ENCODE measurements around the gene GPC6.

Gene GPC6

GRCh38 chr13:93945621-93946020 is 719.0 kb downstream of the GPC6 start:
- no peaks in the 10 kb centered on the region for H3F3A ChIP-seq (ENCODE audit: low read depth)
- no peaks in the 10 kb centered on the region for H3K36me3 ChIP-seq (ENCODE audit: insufficient read depth, low read length)
- H3K4me3 ChIP-seq (ENCODE audit: low read length, poor library complexity, severe bottlenecking), result no peak overlapping the region
- no peaks in the 10 kb centered on the region for H4K20me1 ChIP-seq (ENCODE audit: insufficient read depth, low read length, poor library complexity, severe bottlenecking)
- no peaks in the 10 kb centered on the region for H3K4me1 ChIP-seq (ENCODE audit: insufficient read depth, low read length, poor library complexity, severe bottlenecking)
- no peak overlapping the region for H3K4me2 ChIP-seq (ENCODE audit: low read depth, low read length, poor library complexity, severe bottlenecking)
- no peaks in the 10 kb centered on the region for H3K9me2 ChIP-seq (replicated peaks; ENCODE audit: low read depth, low read length)
- H3K27me3 ChIP-seq (ENCODE audit: insufficient read depth, low read length, poor library complexity, severe bottlenecking), result no peaks in the 10 kb centered on the region
- H3K79me2 ChIP-seq (ENCODE audit: insufficient read depth, low read length), result no peaks in the 10 kb centered on the region
- no peak overlapping the region for H3K9ac ChIP-seq (ENCODE audit: low read depth, low read length, poor library complexity, severe bottlenecking)
- H3K9me3 ChIP-seq (ENCODE audit: insufficient read depth, low read depth, low read length), result no peaks in the 10 kb centered on the region
- H2AFZ ChIP-seq (ENCODE audit: low read length), result no peak overlapping the region
- no peak for TF ChIP-seq EZH2phosphoT487 (IDR thresholded peaks at IDR 0.05; ENCODE audit: borderline replicate concordance)
- TF ChIP-seq, protein P1, sequence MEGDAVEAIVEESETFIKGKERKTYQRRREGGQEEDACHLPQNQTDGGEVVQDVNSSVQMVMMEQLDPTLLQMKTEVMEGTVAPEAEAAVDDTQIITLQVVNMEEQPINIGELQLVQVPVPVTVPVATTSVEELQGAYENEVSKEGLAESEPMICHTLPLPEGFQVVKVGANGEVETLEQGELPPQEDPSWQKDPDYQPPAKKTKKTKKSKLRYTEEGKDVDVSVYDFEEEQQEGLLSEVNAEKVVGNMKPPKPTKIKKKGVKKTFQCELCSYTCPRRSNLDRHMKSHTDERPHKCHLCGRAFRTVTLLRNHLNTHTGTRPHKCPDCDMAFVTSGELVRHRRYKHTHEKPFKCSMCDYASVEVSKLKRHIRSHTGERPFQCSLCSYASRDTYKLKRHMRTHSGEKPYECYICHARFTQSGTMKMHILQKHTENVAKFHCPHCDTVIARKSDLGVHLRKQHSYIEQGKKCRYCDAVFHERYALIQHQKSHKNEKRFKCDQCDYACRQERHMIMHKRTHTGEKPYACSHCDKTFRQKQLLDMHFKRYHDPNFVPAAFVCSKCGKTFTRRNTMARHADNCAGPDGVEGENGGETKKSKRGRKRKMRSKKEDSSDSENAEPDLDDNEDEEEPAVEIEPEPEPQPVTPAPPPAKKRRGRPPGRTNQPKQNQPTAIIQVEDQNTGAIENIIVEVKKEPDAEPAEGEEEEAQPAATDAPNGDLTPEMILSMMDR (conservative IDR thresholded peaks at IDR 0.05; ENCODE audit: low read length), result no peak

DNA sequence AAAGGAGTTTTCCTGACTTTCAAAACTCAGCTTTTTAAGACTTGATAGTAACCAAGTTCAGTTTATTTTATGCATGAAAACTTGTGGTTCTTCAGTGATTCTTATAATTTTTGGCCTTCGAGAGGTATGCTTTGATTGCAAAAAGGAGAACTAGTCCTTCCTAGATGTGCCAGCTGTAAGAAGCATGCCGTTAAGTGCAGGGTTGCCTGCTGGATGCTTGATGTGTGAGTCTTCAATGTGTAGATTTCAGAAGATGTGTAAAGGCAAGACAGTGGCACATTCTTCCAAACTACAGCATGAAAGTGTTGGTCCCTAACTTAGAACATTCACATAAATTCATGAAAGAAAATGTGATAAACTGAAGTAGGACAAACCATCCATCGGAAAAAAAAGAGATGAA is 720.4 kb downstream of the GPC6 start:
- Histone ChIP-seq H3K79me2 (ENCODE audit: insufficient read depth, low read length) (no peaks in the 10 kb centered on the region), H3K27me3 (ENCODE audit: insufficient read depth, low read length, poor library complexity, severe bottlenecking) (no peaks in the 10 kb centered on the region), H4K20me1 (ENCODE audit: insufficient read depth, low read length, poor library complexity, severe bottlenecking) (no peaks in the 10 kb centered on the region), H3F3A (ENCODE audit: low read depth) (no peaks in the 10 kb centered on the region), H3K9me2 (replicated peaks; ENCODE audit: low read depth, low read length) (no peaks in the 10 kb centered on the region), H3K9me3 (ENCODE audit: insufficient read depth, low read depth, low read length) (no peaks in the 10 kb centered on the region), H3K4me3 (ENCODE audit: low read length, poor library complexity, severe bottlenecking) (no peak overlapping the region), H3K9ac (ENCODE audit: low read depth, low read length, poor library complexity, severe bottlenecking) (no peak overlapping the region), H3K36me3 (ENCODE audit: insufficient read depth, low read length) (no peaks in the 10 kb centered on the region), H3K4me2 (ENCODE audit: low read depth, low read length, poor library complexity, severe bottlenecking) (no peak overlapping the region), H2AFZ (ENCODE audit: low read length) (no peak overlapping the region), H3K4me1 (ENCODE audit: insufficient read depth, low read length, poor library complexity, severe bottlenecking) (no peaks in the 10 kb centered on the region)
- no peak for TF ChIP-seq EZH2phosphoT487 (IDR thresholded peaks at IDR 0.05; ENCODE audit: borderline replicate concordance)
- TF ChIP-seq, protein P1 (conservative IDR thresholded peaks at IDR 0.05; ENCODE audit: low read length), result no peak

DNA sequence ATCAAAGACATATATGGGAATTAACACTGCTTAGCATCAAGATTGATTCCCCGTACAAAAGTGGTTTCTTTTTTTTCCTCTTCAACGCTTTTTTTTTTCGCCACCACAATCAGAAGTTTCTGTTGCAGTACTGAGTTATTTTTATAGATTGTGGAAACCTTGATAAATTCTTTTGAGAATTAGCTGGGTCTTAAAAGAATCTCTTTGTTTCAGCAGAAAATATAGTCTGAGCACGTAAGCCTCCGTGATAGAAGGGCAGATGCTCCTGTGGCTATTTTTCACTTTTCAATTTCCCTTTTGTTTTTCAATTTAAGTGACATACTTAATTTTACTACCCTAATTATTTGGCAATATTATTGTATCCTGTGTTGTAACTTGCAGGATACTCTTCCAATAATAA is 721.0 kb downstream of the GPC6 start:
- Histone ChIP-seq H3K4me3 (ENCODE audit: low read length, poor library complexity, severe bottlenecking) (no peak overlapping the region), H3K9me3 (ENCODE audit: insufficient read depth, low read depth, low read length) (no peaks in the 10 kb centered on the region), H4K20me1 (ENCODE audit: insufficient read depth, low read length, poor library complexity, severe bottlenecking) (no peaks in the 10 kb centered on the region), H3K9me2 (replicated peaks; ENCODE audit: low read depth, low read length) (no peaks in the 10 kb centered on the region), H3K27me3 (ENCODE audit: insufficient read depth, low read length, poor library complexity, severe bottlenecking) (no peaks in the 10 kb centered on the region), H2AFZ (ENCODE audit: low read length) (no peak overlapping the region), H3K9ac (ENCODE audit: low read depth, low read length, poor library complexity, severe bottlenecking) (no peak overlapping the region), H3K36me3 (ENCODE audit: insufficient read depth, low read length) (no peaks in the 10 kb centered on the region), H3K4me2 (ENCODE audit: low read depth, low read length, poor library complexity, severe bottlenecking) (no peak overlapping the region), H3F3A (ENCODE audit: low read depth) (no peaks in the 10 kb centered on the region), H3K79me2 (ENCODE audit: insufficient read depth, low read length) (no peaks in the 10 kb centered on the region), H3K4me1 (ENCODE audit: insufficient read depth, low read length, poor library complexity, severe bottlenecking) (no peaks in the 10 kb centered on the region)
- TF ChIP-seq, protein P1 (conservative IDR thresholded peaks at IDR 0.05; ENCODE audit: low read length), result no peak
